Mucosa of descending colon (tissue), 3 donors: ENCODE measurements around the gene SLAMF1. TPM values are rescaled to one million over a fixed set of nuclear protein-coding genes. Genes with fewer than 3 reads are reported as not detected.

Source experiments
- ATAC-seq: fragments of 200-7000 bp; cut with Tn5 transposase; one replicate; pipeline ENCODE4 v1.9.1; 2020; ENCODE audit warnings: mild to moderate bottlenecking, moderate library complexity
- DNase-seq, 3 donors: peaks; one replicate each; pipeline ENCODE4 v3.0.0-alpha.2; 2020
- H3K36me3 ChIP-seq: fragments of 200-600 bp; one replicate; pipeline ENCODE4 v1.8.0; 2021; ENCODE audit warnings: low read depth, mild to moderate bottlenecking
- H3K4me1 ChIP-seq: fragments of 200-600 bp; one replicate; pipeline ENCODE4 v1.8.0; 2021; ENCODE audit warnings: low read depth, mild to moderate bottlenecking
- H3K4me3 ChIP-seq: fragments of 200-600 bp; one replicate; pipeline ENCODE4 v1.8.0; 2021; ENCODE audit warnings: mild to moderate bottlenecking
- H3K9me3 ChIP-seq: fragments of 200-600 bp; one replicate; pipeline ENCODE4 v1.8.0; 2021; ENCODE audit warnings: mild to moderate bottlenecking
- intact Hi-C, 2 donors: fragments of 100-400 bp; cut with DNase I in 1 of 2; cut with micrococcal nuclease in 1 of 2; formaldehyde crosslinking; loops; one replicate each; pipeline versions ENCODE4 v1.11.0 to v1.11.1; 2022; cut with DNase I, micrococcal nuclease
- total RNA-seq, 3 donors: library from RNA; stranded (reverse); fragmentation: NEBNext Ultra II Directional in 2 of 3; extraction: Animal tissue kit (Norgen Biotek cat#: 25700) in 2 of 3; gene quantifications; one replicate each; pipeline versions ENCODE4 v1.2.1 to v1.2.4, GENCODE V29; 2021 to 2023
- TF ChIP-seq, protein P1 (sequence below): fragments of 200-600 bp; IDR thresholded peaks from one replicate; pipeline ENCODE4 v1.8.0; 2022; ENCODE audit warnings: antibody characterized with exemption, mild to moderate bottlenecking
- donor health status: DM: no; HTN: no; CAD: no; lungs with moderate emphysema.
- donor health status: DM: no; HTN: no; CAD: no.
- donor health status: DM: no; HTN: yes; CAD: no.

SLAMF1 gene
- total RNA-seq, 3 donors from 2014 or later: 1.1 to 2.2 (median 1.6) TPM

DNA sequence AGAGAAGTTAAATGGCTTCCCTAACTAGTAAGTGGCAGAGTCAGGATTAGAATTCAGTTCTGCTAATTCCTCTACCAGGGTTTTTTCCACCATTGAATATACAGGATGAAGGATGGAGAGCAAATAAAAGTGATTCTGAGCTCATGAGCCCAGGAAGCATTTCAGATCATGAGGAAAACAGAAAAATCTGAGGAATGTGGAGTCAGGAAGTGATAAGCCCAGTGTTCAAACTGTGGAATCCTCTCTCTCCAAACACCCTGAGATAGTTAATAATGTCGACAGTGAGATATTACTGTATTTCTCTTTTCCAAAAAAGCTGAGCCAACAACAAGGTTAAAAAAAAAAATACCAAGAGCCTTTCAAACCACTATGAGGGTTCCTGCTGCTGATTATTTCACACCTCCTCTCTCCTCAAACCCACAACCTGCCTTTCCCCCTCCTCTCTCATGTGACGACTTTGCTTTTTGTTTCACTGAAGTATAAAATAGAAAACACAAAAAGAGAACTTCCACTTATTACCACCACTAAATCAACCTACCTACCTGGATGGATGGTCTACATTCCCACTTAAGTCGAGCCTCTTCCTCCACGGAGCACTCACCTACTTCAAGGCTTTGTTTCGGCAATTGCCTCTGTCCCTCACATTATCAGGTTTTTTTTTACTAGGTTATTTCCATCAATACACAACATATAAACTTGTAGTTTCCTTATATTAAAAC lies 8.9 kb downstream of the SLAMF1 start:
- DNase-seq (peak in 1 of 3 donors; percentile 26), ATAC-seq (peak; percentile 74)
- H3K36me3 ChIP-seq: no peaks in the 10 kb centered on the region
- TF ChIP-seq, protein P1, sequence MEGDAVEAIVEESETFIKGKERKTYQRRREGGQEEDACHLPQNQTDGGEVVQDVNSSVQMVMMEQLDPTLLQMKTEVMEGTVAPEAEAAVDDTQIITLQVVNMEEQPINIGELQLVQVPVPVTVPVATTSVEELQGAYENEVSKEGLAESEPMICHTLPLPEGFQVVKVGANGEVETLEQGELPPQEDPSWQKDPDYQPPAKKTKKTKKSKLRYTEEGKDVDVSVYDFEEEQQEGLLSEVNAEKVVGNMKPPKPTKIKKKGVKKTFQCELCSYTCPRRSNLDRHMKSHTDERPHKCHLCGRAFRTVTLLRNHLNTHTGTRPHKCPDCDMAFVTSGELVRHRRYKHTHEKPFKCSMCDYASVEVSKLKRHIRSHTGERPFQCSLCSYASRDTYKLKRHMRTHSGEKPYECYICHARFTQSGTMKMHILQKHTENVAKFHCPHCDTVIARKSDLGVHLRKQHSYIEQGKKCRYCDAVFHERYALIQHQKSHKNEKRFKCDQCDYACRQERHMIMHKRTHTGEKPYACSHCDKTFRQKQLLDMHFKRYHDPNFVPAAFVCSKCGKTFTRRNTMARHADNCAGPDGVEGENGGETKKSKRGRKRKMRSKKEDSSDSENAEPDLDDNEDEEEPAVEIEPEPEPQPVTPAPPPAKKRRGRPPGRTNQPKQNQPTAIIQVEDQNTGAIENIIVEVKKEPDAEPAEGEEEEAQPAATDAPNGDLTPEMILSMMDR: no peak
- intact Hi-C loops: no loop called here
- no peak overlapping the region for H3K4me3 ChIP-seq
- no peaks in the 10 kb centered on the region for H3K9me3 ChIP-seq
- peaks cover 2% of the 10 kb centered on the region for H3K4me1 ChIP-seq

DNA sequence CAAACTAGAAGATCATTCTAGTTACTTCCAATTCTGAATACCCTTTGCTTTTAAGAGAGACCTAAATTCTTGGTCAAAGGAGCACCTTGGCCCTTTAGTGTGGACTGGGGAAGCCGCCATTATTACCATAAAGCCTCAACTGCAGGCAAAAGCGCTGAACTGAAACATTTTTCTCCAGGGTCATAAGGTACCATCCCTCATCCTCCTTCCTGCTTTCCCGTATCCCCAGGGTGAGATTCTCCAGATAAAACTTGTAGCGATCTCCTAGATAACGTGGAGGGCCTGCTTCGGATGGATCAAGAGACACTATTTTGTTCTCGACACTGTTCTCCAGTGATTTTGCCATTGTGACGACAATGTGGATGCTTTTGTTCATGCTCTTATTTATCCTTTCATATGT lies 9.8 kb downstream of the SLAMF1 start:
- Histone ChIP-seq H3K4me3 (no peak overlapping the region), H3K9me3 (no peaks in the 10 kb centered on the region), H3K4me1 (peaks cover 2% of the 10 kb centered on the region), H3K36me3 (no peaks in the 10 kb centered on the region)
- intact Hi-C loops: no loop called here
- no peak for DNase-seq
- TF ChIP-seq, protein P1: no peak
- no peak for ATAC-seq

DNA sequence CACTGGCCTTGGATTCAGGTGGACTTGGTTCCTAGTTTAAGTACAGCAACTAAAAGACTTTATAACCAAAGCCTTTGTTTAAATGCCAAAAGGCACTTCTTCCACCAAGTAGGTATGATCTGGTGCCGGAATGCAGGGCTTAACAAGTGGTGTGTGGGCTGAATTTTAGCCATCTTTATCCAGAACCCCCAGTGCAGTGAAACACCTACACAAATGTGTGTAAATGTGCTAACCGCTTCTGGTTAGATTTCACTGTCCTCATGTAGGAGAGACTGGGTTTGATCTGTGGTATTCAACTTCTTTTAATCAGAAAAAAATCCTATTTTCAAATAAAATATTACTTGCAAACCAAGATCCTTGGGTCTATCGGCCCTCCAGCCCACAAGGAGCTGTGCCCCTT lies 10.3 kb downstream of the SLAMF1 start:
- intact Hi-C loops: no loop called here
- H3K4me1 ChIP-seq: peaks cover 2% of the 10 kb centered on the region
- DNase-seq: no peak
- no peak for ATAC-seq
- H3K9me3 ChIP-seq: no peaks in the 10 kb centered on the region
- TF ChIP-seq, protein P1: no peak
- no peak overlapping the region for H3K4me3 ChIP-seq
- no peaks in the 10 kb centered on the region for H3K36me3 ChIP-seq

DNA sequence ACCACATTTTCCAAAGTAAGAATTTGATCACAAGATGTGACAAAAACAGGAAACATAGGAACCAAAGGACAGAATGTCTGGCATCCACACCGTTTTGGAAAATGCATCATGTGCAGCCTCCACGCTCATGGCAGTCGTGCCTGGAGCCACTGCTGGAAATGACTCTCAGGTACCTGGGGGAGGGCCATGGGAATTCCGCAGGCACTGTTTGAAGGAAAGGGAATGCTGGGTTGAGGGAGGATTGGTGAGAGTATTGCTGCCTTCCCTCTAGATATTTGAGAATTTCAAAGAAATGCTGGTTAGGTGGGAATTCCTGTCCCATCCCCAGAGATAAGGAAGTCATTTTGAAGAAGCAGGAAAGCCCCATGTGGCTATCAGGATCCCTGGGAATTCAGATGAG lies 10.8 kb downstream of the SLAMF1 start:
- DNase-seq: no peak
- no peak for ATAC-seq
- TF ChIP-seq, protein P1: no peak
- intact Hi-C loops: no loop called here
- Histone ChIP-seq H3K4me3 (no peak overlapping the region), H3K4me1 (peaks cover 2% of the 10 kb centered on the region), H3K36me3 (no peaks in the 10 kb centered on the region), H3K9me3 (no peaks in the 10 kb centered on the region)

DNA sequence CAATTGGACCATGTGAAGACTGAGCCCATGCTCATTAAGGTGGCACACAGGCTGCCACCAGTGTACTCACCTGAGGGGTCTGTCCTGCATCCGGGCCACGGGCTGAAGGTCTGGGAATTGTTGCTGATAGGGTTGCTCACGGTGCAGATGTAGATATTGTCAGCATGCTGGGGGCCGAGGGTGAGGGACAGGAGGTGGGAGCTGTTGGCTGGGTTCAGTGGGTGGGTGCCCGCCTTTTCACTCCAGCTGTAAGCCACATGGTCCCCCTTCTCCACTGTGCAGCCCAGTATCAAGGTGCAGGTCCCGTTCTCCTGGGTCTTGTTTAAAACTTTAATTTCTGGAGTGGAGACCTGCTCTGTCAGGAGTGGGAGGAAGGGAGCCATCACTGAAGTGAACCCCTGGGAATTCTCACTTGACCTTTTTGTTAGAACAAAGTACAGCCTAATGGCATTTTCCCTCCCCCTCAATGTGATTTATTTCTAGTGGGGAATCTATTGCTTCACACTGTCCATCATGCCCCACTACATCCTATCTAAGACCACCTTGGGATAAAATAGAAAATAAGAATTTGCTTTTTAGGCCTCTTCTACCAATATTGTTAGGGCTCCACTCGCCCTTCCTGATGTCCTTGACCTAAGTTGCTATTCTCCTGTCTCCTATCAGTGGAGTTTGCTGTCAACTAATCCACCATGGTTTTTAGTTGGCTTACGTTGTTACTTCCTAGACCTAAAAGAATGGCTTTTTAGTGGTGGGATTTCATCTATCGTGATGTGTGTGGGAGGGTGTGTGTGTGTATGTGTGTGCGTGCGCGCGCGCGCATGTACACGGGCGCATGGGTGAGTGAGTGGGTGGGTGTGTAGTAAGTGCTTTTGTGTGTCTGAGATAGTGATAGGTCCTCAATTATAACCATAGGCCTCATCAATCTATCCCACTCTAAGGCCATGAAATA lies 12.0 kb downstream of the SLAMF1 start:
- TF ChIP-seq, protein P1: no peak

More for the DNA sequence above, 12.0 kb downstream of the SLAMF1 start:
- no peak for ATAC-seq
- DNase-seq: no peak
- Histone ChIP-seq H3K9me3 (no peaks in the 10 kb centered on the region), H3K4me1 (peaks cover 2% of the 10 kb centered on the region), H3K4me3 (no peak overlapping the region), H3K36me3 (no peaks in the 10 kb centered on the region)
- intact Hi-C loops: no loop called here
